BE2C (cell line): ENCODE data around the gene CCNY.

Source experiments
- DNase-seq: peaks from one replicate; pipeline ENCODE4 v3.0.0-alpha.2; 2020
- H3K27me3 ChIP-seq: fragments of 250-450 bp; sonication (Bioruptor Pico); 2 replicates; pipeline ENCODE4 v1.5.1; 2020; ENCODE audit warnings: mild to moderate bottlenecking
- H3K36me3 ChIP-seq: fragments of 250-450 bp; sonication (Bioruptor Pico); 2 replicates; pipeline ENCODE4 v1.5.1; 2020; ENCODE audit warnings: mild to moderate bottlenecking
- H3K4me1 ChIP-seq: fragments of 250-450 bp; sonication (Bioruptor Pico); 2 replicates; pipeline ENCODE4 v1.5.1; 2020
- H3K4me3 ChIP-seq: 2 replicates; pipeline ENCODE4 v1.5.1; 2011; ENCODE audit warnings: low read depth, low read length
- H3K9me3 ChIP-seq: fragments of 250-450 bp; sonication (Bioruptor Pico); 2 replicates; pipeline ENCODE4 v1.5.1; 2020
- TF ChIP-seq, protein P1 (sequence below): IDR thresholded peaks from 2 replicates; pipeline ENCODE4 v1.5.1; 2012; ENCODE audit warnings: mild to moderate bottlenecking, low read depth, low read length

CCNY gene

GRCh38 chr10:35346248-35346647 lies 9.9 kb downstream of the CCNY start:
- H3K4me3 ChIP-seq: no peak overlapping the region
- TF ChIP-seq, protein P1, sequence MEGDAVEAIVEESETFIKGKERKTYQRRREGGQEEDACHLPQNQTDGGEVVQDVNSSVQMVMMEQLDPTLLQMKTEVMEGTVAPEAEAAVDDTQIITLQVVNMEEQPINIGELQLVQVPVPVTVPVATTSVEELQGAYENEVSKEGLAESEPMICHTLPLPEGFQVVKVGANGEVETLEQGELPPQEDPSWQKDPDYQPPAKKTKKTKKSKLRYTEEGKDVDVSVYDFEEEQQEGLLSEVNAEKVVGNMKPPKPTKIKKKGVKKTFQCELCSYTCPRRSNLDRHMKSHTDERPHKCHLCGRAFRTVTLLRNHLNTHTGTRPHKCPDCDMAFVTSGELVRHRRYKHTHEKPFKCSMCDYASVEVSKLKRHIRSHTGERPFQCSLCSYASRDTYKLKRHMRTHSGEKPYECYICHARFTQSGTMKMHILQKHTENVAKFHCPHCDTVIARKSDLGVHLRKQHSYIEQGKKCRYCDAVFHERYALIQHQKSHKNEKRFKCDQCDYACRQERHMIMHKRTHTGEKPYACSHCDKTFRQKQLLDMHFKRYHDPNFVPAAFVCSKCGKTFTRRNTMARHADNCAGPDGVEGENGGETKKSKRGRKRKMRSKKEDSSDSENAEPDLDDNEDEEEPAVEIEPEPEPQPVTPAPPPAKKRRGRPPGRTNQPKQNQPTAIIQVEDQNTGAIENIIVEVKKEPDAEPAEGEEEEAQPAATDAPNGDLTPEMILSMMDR: no peak
- DNase-seq: no peak
- no peaks in the 10 kb centered on the region for H3K36me3 ChIP-seq
- H3K9me3 ChIP-seq: no peaks in the 10 kb centered on the region
- H3K4me1 ChIP-seq: peaks cover 3% of the 10 kb centered on the region; the same call in 1 of the 2 replicates
- no peaks in the 10 kb centered on the region for H3K27me3 ChIP-seq

DNA sequence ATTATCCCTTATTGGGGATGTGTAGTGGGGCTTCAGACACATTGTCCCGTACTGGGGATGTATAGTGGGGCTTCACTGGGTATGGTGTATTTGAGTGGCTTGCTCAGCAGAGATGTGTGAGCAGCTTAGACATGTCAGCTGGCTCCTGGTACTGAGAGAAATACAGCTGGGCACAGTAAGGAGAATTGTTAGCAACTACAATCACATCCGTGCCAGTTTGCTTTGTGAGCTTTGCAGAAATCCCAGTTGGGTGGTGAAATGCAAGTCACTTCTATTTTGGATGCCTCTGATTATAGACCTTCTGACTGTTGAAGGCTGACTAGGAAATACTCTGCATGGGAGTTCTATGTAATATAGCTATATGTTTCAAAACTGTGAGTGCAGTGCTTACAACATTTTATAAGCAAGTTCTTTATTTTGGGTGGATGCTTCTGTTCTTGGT lies 10.8 kb downstream of the CCNY start:
- Histone ChIP-seq H3K4me3 (no peak overlapping the region), H3K9me3 (no peaks in the 10 kb centered on the region), H3K4me1 (peaks cover 3% of the 10 kb centered on the region; the same call in 1 of the 2 replicates), H3K36me3 (no peaks in the 10 kb centered on the region), H3K27me3 (no peaks in the 10 kb centered on the region)
- DNase-seq: no peak
- TF ChIP-seq, protein P1: no peak

GRCh38 chr10:35347899-35348608 lies 11.7 kb downstream of the CCNY start:
- peaks cover 3% of the 10 kb centered on the region; the same call in 1 of the 2 replicates for H3K4me1 ChIP-seq
- H3K36me3 ChIP-seq: no peaks in the 10 kb centered on the region
- no peaks in the 10 kb centered on the region for H3K27me3 ChIP-seq
- no peak for DNase-seq
- TF ChIP-seq, protein P1: no peak
- no peaks in the 10 kb centered on the region for H3K9me3 ChIP-seq
- no peak overlapping the region for H3K4me3 ChIP-seq

GRCh38 chr10:35348609-35349388 lies 12.5 kb downstream of the CCNY start:
- TF ChIP-seq, protein P1: no peak

DNA sequence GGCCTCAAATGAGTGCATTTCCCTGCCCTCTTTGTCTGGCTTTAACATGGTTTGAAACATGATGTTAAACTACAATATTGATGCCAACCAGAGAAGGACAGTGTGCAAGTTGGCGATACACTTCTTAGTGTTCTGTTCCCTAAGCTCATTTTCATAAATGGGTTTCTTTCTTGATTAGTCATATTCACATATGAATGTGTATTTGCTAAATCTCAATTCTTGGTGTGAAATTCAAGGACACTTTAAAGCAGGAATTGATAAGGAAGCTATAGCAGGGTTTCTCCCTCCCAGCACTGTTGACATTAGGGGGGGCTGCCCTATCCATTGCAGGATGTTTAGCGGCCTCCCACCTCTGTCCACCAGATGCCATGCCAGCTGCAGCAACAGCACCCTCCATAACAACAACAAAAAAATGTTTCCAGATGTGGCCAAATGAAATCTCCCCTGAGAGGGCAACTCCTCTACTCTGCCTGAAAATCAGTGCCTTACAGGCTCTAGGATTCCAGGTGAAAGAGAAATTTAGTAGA lies 13.1 kb downstream of the CCNY start:
- Histone ChIP-seq H3K9me3 (no peaks in the 10 kb centered on the region), H3K36me3 (no peaks in the 10 kb centered on the region), H3K4me3 (no peak overlapping the region), H3K4me1 (peaks cover 3% of the 10 kb centered on the region; the same call in 1 of the 2 replicates), H3K27me3 (no peaks in the 10 kb centered on the region)
- no peak for DNase-seq
- TF ChIP-seq, protein P1: no peak

More at GRCh38 chr10:35348609-35349388, 12.5 kb downstream of the CCNY start:
- Histone ChIP-seq H3K4me1 (peaks cover 3% of the 10 kb centered on the region; the same call in 1 of the 2 replicates), H3K4me3 (no peak overlapping the region), H3K27me3 (no peaks in the 10 kb centered on the region), H3K36me3 (no peaks in the 10 kb centered on the region), H3K9me3 (no peaks in the 10 kb centered on the region)
- no peak for DNase-seq
